Pulmonary artery endothelial cell (primary cell): Measurements from ENCODE around the gene COX4I1. TPM values are rescaled to one million over a fixed set of nuclear protein-coding genes. Genes with fewer than 3 reads are reported as not detected.

Experiments
- total RNA-seq: library from RNA; depleted of rRNA; stranded (reverse); fragments of >200 nt; gene quantifications from 2 replicates; pipeline ENCODE4 v1.2.3, GENCODE V29; 2014

Gene COX4I1
- total RNA-seq, 1 donor from 2014 or later, result 604 TPM

Other genes starting within 250 kb of the COX4I1 start
- 8.4 and 9.3 TPM in 2 replicates for gene GSE1, start 186.4 kb upstream of the COX4I1 start, total RNA-seq
- gene GINS2, start 110.7 kb upstream of the COX4I1 start, total RNA-seq, result 8.8 and 13.3 TPM in 2 replicates
- 32.4 and 40.8 TPM in 2 replicates for gene C16orf74, start 48.6 kb upstream of the COX4I1 start, total RNA-seq
- gene EMC8, start 151 bp upstream of the COX4I1 start, total RNA-seq, result 31.3 and 36.9 TPM in 2 replicates
- not detected in 2 replicates for gene IRF8, start 99.5 kb downstream of the COX4I1 start, total RNA-seq